GM12864 (cell line): ENCODE data around the gene MYO5A.
"Not testable (repeated sequence)": the region's sequence is repeated elsewhere in the genome, so short reads cannot be mapped to it uniquely, and the experiment has no call there.

Experiments used
- DNase-seq: peaks from one replicate; pipeline ENCODE4 v3.0.0-alpha.2; 2011; ENCODE audit warnings: low read depth
- H3K4me3 ChIP-seq: 2 replicates; pipeline ENCODE4 v1.5.1; 2011; ENCODE audit warnings: mild to moderate bottlenecking, low read depth, low read length, control low read depth
- TF ChIP-seq, protein P1 (sequence below): IDR thresholded peaks from 2 replicates; pipeline ENCODE4 v1.5.1; 2011; ENCODE audit warnings: low read depth, mild to moderate bottlenecking, moderate library complexity, low read length, control low read depth, inconsistent platforms; ENCODE audit errors: missing control alignments

MYO5A gene

DNA sequence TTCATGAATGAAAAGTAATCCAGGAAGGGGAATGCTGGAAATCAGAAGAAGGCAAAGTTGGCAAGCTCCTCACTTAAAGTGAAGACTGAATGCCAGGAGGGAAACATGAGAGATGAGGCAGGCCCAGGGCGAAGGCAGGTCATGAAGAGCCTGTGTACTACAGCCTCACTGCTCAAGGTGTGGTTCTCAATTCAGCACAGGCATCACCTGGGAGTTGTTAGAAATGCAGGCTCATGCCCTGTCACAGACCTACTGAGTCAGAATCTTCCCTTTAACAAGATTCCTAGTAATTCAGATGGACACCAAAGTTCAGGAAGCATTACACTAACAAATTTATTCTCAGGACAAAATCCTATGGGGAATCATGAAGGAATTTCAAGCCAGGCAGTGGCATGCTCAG lies 14.2 kb downstream of the MYO5A start:
- H3K4me3 ChIP-seq: no peak overlapping the region
- TF ChIP-seq, protein P1, sequence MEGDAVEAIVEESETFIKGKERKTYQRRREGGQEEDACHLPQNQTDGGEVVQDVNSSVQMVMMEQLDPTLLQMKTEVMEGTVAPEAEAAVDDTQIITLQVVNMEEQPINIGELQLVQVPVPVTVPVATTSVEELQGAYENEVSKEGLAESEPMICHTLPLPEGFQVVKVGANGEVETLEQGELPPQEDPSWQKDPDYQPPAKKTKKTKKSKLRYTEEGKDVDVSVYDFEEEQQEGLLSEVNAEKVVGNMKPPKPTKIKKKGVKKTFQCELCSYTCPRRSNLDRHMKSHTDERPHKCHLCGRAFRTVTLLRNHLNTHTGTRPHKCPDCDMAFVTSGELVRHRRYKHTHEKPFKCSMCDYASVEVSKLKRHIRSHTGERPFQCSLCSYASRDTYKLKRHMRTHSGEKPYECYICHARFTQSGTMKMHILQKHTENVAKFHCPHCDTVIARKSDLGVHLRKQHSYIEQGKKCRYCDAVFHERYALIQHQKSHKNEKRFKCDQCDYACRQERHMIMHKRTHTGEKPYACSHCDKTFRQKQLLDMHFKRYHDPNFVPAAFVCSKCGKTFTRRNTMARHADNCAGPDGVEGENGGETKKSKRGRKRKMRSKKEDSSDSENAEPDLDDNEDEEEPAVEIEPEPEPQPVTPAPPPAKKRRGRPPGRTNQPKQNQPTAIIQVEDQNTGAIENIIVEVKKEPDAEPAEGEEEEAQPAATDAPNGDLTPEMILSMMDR: no peak
- no peak for DNase-seq

DNA sequence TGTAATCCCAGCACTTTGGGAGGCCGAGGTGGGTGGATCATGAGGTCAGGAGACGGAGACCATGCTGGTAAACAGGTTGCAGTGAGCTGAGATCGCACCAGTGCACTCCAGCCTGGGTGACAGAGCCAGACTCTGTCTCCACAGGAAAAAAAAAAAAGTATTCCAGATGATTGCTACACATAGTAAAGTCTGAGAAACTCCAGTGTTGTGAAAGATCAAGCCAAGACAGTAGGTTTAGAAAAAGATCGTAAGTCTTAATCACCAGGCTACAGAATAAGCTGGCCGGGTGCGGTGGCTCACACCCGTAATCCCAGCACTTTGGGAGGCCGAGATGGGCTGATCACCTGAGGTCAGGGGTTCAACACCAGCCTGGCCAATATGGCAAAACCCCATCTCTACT lies 15.8 kb downstream of the MYO5A start:
- DNase-seq, H3K4me3 ChIP-seq: not testable (repeated sequence)

DNA sequence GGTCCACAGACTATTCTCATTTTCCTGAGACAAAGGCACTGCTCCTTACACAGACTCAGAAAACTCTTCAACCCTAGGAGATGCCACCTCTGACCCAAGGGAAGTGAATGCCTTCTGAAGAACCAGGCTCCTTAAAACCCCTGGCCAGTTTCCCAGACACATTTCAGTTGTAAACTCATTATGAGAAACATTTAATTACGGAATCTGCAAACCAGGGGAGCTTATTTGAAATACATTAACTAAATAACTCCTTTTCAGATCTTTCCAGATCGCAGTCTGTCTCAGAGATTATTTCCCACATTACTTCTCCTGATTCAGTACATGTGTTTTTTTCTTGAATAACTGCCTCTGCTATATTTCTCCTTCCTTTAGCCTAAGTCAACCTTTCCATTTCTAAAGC lies 17.6 kb downstream of the MYO5A start:
- no peak overlapping the region for H3K4me3 ChIP-seq
- DNase-seq: no peak
- TF ChIP-seq, protein P1: no peak

DNA sequence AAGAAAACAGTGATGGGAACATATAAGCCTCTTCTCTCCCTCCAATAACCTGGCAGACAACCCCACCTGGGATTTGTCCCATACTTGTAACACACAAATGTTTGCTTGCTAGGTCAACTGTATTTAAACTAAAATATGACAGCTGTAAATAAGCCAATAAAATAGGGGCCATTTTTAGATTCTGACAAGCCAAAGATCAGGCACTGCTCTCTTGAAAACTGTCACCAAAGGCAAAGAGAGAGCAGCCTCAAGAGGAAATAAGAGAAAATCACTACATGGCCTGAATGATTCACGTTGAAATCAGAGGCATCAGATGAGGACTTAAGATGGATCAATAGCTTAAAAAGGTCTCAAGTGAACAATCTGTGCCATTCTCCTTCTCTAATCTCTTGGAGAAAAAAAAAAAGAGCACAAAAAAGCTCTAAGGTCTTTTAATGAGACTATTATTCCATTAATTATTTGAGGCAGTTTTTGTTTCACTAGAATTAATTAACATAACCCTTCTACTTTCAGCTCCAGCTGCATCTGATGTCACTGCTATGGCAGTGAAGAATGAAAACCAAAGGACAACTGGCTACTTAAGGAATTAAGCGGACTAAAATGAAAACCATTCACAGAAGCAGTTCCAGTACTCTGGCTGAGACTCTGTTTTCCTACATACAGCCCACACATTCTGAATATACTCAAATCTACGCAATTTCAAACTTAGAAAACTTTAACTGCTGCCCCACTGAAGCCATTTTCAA lies 19.0 kb downstream of the MYO5A start:
- DNase-seq: no peak
- TF ChIP-seq, protein P1: no peak
- H3K4me3 ChIP-seq: no peak overlapping the region

DNA sequence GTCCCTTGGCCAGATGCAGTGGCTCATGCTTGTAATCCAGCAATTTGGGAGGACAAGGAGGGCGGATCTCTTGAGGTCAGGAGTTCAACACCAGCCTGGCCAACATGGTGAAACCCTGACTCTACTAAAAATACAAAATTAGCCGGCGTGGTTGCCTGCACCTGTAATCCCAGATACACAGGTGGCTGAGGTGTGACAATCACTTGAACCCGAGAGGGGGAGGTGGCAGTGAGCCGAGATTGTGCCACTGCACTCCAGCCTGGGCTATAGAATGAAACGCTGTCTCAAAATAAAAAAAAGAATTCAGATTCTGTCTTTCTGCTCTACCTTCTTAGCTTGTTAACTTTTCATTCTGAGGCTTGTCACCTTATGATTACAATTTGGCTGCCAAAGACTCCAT lies 22.1 kb downstream of the MYO5A start:
- TF ChIP-seq, protein P1: no peak
- H3K4me3 ChIP-seq: no peak overlapping the region
- no peak for DNase-seq

DNA sequence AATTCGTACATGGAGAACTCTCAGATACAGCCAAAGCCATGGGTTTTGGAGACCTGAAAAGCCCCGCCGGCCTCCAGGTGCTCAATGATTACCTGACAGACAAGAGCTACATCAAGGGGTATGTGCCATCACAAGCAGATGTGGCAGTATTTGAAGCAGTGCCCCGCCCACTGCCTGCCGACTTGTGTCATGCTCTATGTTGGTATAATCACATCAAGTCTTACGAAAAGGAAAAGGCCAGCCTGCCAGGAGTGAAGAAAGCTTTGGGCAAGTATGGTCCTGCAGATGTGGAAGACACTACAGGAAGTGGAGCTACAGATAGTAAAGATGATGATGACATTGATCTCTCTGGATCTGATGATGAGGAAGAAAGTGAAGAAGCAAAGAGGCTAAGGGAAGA lies 23.5 kb downstream of the MYO5A start:
- TF ChIP-seq, protein P1: no peak
- no peak for DNase-seq
- no peak overlapping the region for H3K4me3 ChIP-seq

DNA sequence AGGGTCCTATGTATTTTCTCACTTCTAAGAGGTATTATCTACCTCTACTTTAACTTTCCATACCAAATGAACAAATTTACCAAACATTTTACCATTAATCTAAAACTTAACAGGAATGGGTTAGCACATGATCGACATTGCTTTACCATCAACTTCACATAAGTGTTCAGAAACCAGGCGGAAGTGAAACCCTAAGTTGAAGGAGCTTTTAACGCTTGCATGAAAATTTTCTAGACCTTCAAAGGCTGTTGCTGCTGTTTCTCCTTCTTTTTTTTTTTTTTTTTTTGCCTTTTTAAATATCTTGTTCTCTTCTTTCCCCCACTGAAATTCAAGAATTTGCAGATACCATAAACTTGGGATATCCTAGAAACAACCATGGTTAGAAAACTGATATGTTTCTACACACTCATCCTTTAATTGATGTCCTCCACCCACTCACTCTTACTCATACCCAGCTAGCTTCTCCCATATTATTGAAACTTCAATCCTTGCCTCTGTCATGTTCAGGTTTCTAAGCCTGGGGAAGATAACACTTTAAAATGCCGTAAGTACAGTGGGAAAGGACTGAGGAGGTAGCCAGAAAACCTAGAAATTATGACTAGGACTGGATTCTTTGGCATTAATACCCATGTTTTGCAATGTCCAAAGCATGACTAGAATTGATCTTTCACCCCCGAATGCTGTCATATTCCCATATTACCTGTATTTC lies 24.7 kb downstream of the MYO5A start:
- H3K4me3 ChIP-seq: no peak overlapping the region
- TF ChIP-seq, protein P1: no peak
- peak; percentile 62 for DNase-seq
